Measurements from ENCODE around the gene RPTOR. TPM values are rescaled to one million over a fixed set of nuclear protein-coding genes. Genes with fewer than 3 reads are reported as not detected.

Gene RPTOR
- total and polyA plus RNA-seq, 2 donors (not counting 3 experiments of a cell fraction or from before 2014, with no cell fraction given), result 10.7 to 41.8 TPM

DNA sequence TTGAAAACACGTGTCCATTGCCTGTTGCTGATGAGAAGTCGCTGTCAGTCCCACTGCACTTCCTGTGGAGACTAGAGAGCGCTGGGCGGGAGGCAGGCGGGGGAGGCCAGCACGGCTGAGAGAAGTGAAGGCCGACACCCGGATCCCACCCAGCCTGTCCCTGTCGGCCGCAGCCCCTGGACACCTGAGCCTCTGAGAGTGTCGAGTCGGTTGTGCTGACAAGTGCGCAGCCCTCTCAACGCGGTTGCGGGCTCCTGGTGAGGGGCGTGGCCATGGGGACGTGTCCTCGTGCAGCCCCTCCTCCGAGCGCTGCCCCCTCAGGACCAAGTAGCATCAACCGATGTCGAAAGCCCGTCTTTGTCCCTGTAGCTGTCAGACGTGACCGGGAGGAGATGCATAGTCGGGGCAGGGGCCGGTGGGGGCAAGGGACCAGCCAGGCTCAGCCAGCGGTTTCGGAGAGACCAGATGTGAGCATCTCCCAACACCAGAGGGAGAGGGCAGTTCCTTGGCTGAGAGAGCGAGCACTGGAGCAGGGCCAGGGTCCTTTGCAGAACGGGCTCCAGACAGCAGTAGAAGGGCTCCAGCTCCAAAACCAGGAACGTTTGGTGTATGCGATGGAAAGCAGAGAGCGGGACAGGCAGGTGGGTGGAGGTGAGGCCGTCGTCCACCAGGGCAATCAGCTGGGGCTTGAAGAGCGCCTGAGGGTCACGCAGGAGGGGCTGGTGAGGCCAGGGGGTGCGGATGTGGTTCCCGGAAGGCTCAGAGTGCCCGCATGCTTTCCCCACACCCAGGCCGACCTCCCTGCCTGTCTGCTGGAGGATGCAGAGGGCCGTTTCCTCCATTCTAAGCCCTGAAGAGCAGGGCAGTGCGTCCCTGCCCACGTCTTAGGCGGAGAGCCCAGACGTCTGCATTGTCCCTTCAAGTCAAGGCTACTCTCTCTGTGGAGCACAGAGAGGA is 403.7 kb downstream of the RPTOR start:
- BruUV-seq (replicated peaks), result no TSS peak
- no peaks in the 10 kb centered on the region for H4K20me1 ChIP-seq (replicated peaks; ENCODE audit: control insufficient read depth, extremely low read depth, insufficient read depth, low read length)
- no peak overlapping the region for H3K4me3 ChIP-seq (replicated peaks in 1 of 3; ENCODE audit: insufficient read depth in 1 of 3, low read depth in 1 of 3, low read length in 3 of 3)
- no peaks in the 10 kb centered on the region for H3K4me1 ChIP-seq (ENCODE audit: control insufficient read depth, extremely low read depth, insufficient read depth, low read length)
- intact Hi-C loops (cut with micrococcal nuclease), result no loop called here
- no peak overlapping the region for H2AFZ ChIP-seq (ENCODE audit: low read depth, low read length)
- H3K79me2 ChIP-seq (ENCODE audit: control insufficient read depth, insufficient read depth, low read length), result no peaks in the 10 kb centered on the region
- no peak overlapping the region for H3K4me2 ChIP-seq (ENCODE audit: insufficient read depth, low read length)
- no peak overlapping the region for H3K27ac ChIP-seq (ENCODE audit: insufficient read depth, low read depth, low read length)
- dilution Hi-C loops (cut with MboI; ENCODE audit: extremely low pct_ligation_motif_present, low sequenced_read_pairs), result no loop called here
- DNase-seq (ENCODE audit: low read depth, low spot score) (no peak), FAIRE-seq (no peak)
- H3K36me3 ChIP-seq (ENCODE audit: control insufficient read depth in 2 of 2, extremely low read depth in 1 of 2, insufficient read depth in 2 of 2, low read length in 2 of 2), result peaks cover 0 to 3% of the 10 kb centered on the region in 2 experiments
- H3K9ac ChIP-seq (replicated peaks; ENCODE audit: extremely low read depth, insufficient read depth, low read length), result no peak overlapping the region
- H3K9me3 ChIP-seq (replicated peaks; ENCODE audit: control insufficient read depth, insufficient read depth, low read length), result no peaks in the 10 kb centered on the region
- no peaks in the 10 kb centered on the region for H3K27me3 ChIP-seq (ENCODE audit: control insufficient read depth in 2 of 2, insufficient read depth in 2 of 2, low read length in 2 of 2)
- ChIA-PET CTCF (interaction anchor here (1.0 kb wide), 1 partner anchor 521 kb away, joined by 5 read pairs; no protein-coding TSS in a partner anchor), POLR2A (no interaction called here)
- H3K9me1 ChIP-seq (replicated peaks; ENCODE audit: control insufficient read depth, extremely low read depth, insufficient read depth, low read length), result no peaks in the 10 kb centered on the region
- TF ChIP-seq POLR2A (IDR thresholded peaks at IDR 0.05; ENCODE audit: low read depth, low read length) (no peak), FOS (IDR thresholded peaks at IDR 0.05; ENCODE audit: borderline replicate concordance, insufficient read depth, low read length) (no peak), JUN (IDR thresholded peaks at IDR 0.05; ENCODE audit: borderline replicate concordance, insufficient read depth, insufficient read length, low read depth) (no peak), MYC (IDR thresholded peaks at IDR 0.05; ENCODE audit: low read depth, low read length) (no peak), POLR2AphosphoS5 (IDR thresholded peaks at IDR 0.05; ENCODE audit: insufficient read depth, low read depth, low read length) (no peak), GATA2 (IDR thresholded peaks at IDR 0.05; ENCODE audit: insufficient read depth, insufficient read length, low read depth, low read length) (no peak)

DNA sequence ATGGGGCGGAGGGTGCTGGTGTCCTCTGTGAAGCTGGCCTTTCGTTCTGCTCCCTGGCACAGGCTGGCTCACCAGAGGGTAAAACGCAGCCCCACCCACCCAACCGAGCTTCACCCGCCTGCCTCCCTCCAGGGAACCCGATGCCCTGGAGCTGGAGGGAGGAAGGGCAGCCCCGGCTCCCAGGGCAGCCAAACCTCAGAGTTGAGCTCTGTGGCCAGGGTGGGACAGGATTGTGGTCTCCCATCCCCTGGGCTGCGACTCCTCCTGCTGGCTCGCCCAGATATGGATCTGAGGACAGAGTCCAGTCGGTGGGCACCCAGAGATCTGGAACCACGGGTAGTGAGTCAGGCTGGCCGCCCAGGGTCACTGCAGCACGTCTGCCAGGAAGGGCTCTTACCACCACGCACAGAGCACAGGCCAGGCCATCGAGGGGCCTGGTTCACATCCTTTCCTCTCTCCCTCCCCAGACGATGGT is 404.4 kb downstream of the RPTOR start:
- Histone ChIP-seq H3K36me3 (ENCODE audit: control insufficient read depth in 2 of 2, extremely low read depth in 1 of 2, insufficient read depth in 2 of 2, low read length in 2 of 2) (peaks cover 0 to 3% of the 10 kb centered on the region in 2 experiments), H3K79me2 (ENCODE audit: control insufficient read depth, insufficient read depth, low read length) (no peaks in the 10 kb centered on the region), H3K9me1 (replicated peaks; ENCODE audit: control insufficient read depth, extremely low read depth, insufficient read depth, low read length) (no peaks in the 10 kb centered on the region), H3K9me3 (replicated peaks; ENCODE audit: control insufficient read depth, insufficient read depth, low read length) (no peaks in the 10 kb centered on the region), H3K4me3 (replicated peaks in 1 of 3; ENCODE audit: insufficient read depth in 1 of 3, low read depth in 1 of 3, low read length in 3 of 3) (no peak overlapping the region), H3K4me2 (ENCODE audit: insufficient read depth, low read length) (no peak overlapping the region), H2AFZ (ENCODE audit: low read depth, low read length) (no peak overlapping the region), H3K27ac (ENCODE audit: insufficient read depth, low read depth, low read length) (no peak overlapping the region), H3K27me3 (ENCODE audit: control insufficient read depth in 2 of 2, insufficient read depth in 2 of 2, low read length in 2 of 2) (no peaks in the 10 kb centered on the region), H3K9ac (replicated peaks; ENCODE audit: extremely low read depth, insufficient read depth, low read length) (no peak overlapping the region), H4K20me1 (replicated peaks; ENCODE audit: control insufficient read depth, extremely low read depth, insufficient read depth, low read length) (no peaks in the 10 kb centered on the region), H3K4me1 (ENCODE audit: control insufficient read depth, extremely low read depth, insufficient read depth, low read length) (no peaks in the 10 kb centered on the region)
- TF ChIP-seq POLR2A (IDR thresholded peaks at IDR 0.05; ENCODE audit: low read depth, low read length), result no peak
- TF ChIP-seq GATA2 (IDR thresholded peaks at IDR 0.05; ENCODE audit: insufficient read depth, insufficient read length, low read depth, low read length), result no peak
- no peak for TF ChIP-seq FOS (IDR thresholded peaks at IDR 0.05; ENCODE audit: borderline replicate concordance, insufficient read depth, low read length)
- no peak for TF ChIP-seq MYC (IDR thresholded peaks at IDR 0.05; ENCODE audit: low read depth, low read length)
- dilution Hi-C loops (cut with MboI; ENCODE audit: extremely low pct_ligation_motif_present, low sequenced_read_pairs) (no loop called here), intact Hi-C loops (cut with micrococcal nuclease) (no loop called here)
- POLR2A ChIA-PET, result no interaction called here
- DNase-seq (ENCODE audit: low read depth, low spot score) (no peak), FAIRE-seq (no peak)
- BruUV-seq (replicated peaks), result no TSS peak
- CTCF ChIA-PET, result interaction anchor here (1.0 kb wide), 1 partner anchor 522 kb away, joined by 5 read pairs; no protein-coding TSS in a partner anchor

All from endothelial cell of umbilical vein (primary cell).